Colonic mucosa (tissue), 4 donors: ENCODE results near the gene USP47. TPM values are rescaled to one million over a fixed set of nuclear protein-coding genes. Genes with fewer than 3 reads are reported as not detected.
"Not testable (repeated sequence)": the region's sequence is repeated elsewhere in the genome, so short reads cannot be mapped to it uniquely, and the experiment has no call there.

Experiments
- DNase-seq: peaks from one replicate; pipeline ENCODE4 v3.0.0-alpha.2; 2020
- H3K27ac ChIP-seq: fragments of 200-600 bp; one replicate; pipeline ENCODE4 v1.8.0; 2021
- H3K27me3 ChIP-seq: fragments of 200-600 bp; one replicate; pipeline ENCODE4 v1.8.0; 2021
- H3K36me3 ChIP-seq: fragments of 200-600 bp; one replicate; pipeline ENCODE4 v1.8.0; 2021
- H3K4me1 ChIP-seq: fragments of 200-600 bp; one replicate; pipeline ENCODE4 v1.8.0; 2021; ENCODE audit warnings: mild to moderate bottlenecking
- H3K4me3 ChIP-seq: fragments of 200-600 bp; one replicate; pipeline ENCODE4 v1.8.0; 2021
- H3K9ac ChIP-seq, 2 donors: one replicate each; pipeline ENCODE4 v1.7.0; 2013; ENCODE audit warnings: control low read depth in 2 of 2, low read depth in 2 of 2, low read length in 2 of 2
- H3K9me3 ChIP-seq: fragments of 200-600 bp; one replicate; pipeline ENCODE4 v1.8.0; 2021
- intact Hi-C: fragments of 100-400 bp; cut with DNase I; formaldehyde crosslinking; loops from one replicate; pipeline ENCODE4 v1.14.1; 2022
- total RNA-seq, 2 donors: library from RNA; stranded (reverse); fragmentation: NEBNext Ultra II Directional in 1 of 2; extraction: Animal tissue kit (Norgen Biotek cat#: 25700) in 1 of 2; gene quantifications; one replicate each; pipeline ENCODE4 v1.2.1, GENCODE V29; 2021
- TF ChIP-seq, protein P1 (sequence below): fragments of 200-600 bp; IDR thresholded peaks from one replicate; pipeline ENCODE4 v1.8.0; 2022; ENCODE audit warnings: antibody characterized with exemption, mild to moderate bottlenecking
- donor health status: healthy.
- donor health status: DM: no; HTN: no; CAD: no.
- donor health status: DM: no; HTN: no; CAD: no.

USP47 gene
- total RNA-seq, 2 donors from 2014 or later: 31.3 to 40.3 TPM

- DNase-seq: no peak
- TF ChIP-seq, protein P1, sequence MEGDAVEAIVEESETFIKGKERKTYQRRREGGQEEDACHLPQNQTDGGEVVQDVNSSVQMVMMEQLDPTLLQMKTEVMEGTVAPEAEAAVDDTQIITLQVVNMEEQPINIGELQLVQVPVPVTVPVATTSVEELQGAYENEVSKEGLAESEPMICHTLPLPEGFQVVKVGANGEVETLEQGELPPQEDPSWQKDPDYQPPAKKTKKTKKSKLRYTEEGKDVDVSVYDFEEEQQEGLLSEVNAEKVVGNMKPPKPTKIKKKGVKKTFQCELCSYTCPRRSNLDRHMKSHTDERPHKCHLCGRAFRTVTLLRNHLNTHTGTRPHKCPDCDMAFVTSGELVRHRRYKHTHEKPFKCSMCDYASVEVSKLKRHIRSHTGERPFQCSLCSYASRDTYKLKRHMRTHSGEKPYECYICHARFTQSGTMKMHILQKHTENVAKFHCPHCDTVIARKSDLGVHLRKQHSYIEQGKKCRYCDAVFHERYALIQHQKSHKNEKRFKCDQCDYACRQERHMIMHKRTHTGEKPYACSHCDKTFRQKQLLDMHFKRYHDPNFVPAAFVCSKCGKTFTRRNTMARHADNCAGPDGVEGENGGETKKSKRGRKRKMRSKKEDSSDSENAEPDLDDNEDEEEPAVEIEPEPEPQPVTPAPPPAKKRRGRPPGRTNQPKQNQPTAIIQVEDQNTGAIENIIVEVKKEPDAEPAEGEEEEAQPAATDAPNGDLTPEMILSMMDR: no peak
- Histone ChIP-seq H3K4me1 (no peaks in the 10 kb centered on the region), H3K9ac (no peak overlapping the region), H3K36me3 (no peaks in the 10 kb centered on the region), H3K27ac (no peak overlapping the region), H3K9me3 (no peaks in the 10 kb centered on the region), H3K27me3 (no peaks in the 10 kb centered on the region), H3K4me3 (no peak overlapping the region)
- intact Hi-C loops: no loop called here
Measured at GRCh38 chr11:11821899-11822298, 19.9 kb upstream of the USP47 start.

- Histone ChIP-seq H3K36me3 (no peaks in the 10 kb centered on the region), H3K4me3 (no peak overlapping the region), H3K9me3 (no peaks in the 10 kb centered on the region), H3K9ac (no peak overlapping the region), H3K27ac (no peak overlapping the region), H3K4me1 (no peaks in the 10 kb centered on the region), H3K27me3 (no peaks in the 10 kb centered on the region)
- DNase-seq: no peak
- intact Hi-C loops: no loop called here
- TF ChIP-seq, protein P1: no peak
Measured at GRCh38 chr11:11822946-11823345, 18.8 kb upstream of the USP47 start.

GRCh38 chr11:11826260-11826659 lies 15.5 kb upstream of the USP47 start:
- Histone ChIP-seq H3K9ac (no peak overlapping the region), H3K27ac (no peak overlapping the region), H3K4me1 (no peaks in the 10 kb centered on the region), H3K4me3 (no peak overlapping the region), H3K27me3 (no peaks in the 10 kb centered on the region), H3K9me3 (no peaks in the 10 kb centered on the region), H3K36me3 (no peaks in the 10 kb centered on the region)
- no peak for DNase-seq
- TF ChIP-seq, protein P1: no peak
- intact Hi-C loops: no loop called here

DNA sequence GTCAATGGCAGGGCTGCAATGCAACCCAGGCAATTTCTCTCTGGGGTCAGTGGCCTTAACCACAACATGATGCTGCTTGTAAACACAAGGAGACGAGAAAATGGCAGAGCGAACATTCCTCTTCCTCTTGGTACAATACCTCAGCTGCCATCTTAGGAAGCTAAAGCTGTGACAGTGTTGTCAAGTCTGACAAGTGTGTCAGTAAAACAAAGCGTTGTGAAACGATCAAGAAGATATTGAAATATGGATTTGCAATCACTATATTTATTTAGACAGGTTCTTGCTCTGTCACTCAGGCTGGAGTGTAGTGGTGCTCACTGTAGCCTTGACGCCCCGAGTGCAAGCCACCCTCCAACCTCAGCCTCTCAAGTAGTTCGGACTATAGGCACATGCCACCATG lies 14.5 kb upstream of the USP47 start:
- Histone ChIP-seq H3K9me3 (no peaks in the 10 kb centered on the region), H3K36me3 (no peaks in the 10 kb centered on the region), H3K27ac (no peak overlapping the region), H3K4me3 (no peak overlapping the region), H3K4me1 (no peaks in the 10 kb centered on the region), H3K27me3 (no peaks in the 10 kb centered on the region), H3K9ac (no peak overlapping the region)
- TF ChIP-seq, protein P1: no peak
- no peak for DNase-seq
- intact Hi-C loops: no loop called here

- H3K4me3 ChIP-seq, intact Hi-C loops, H3K9me3 ChIP-seq, H3K9ac ChIP-seq, H3K4me1 ChIP-seq, H3K27ac ChIP-seq, DNase-seq, H3K36me3 ChIP-seq, H3K27me3 ChIP-seq: not testable (repeated sequence)
Measured at GRCh38 chr11:11831406-11831805, 10.4 kb upstream of the USP47 start.

GRCh38 chr11:11836676-11837231 lies 5.0 kb upstream of the USP47 start:
- H3K9me3 ChIP-seq: no peaks in the 10 kb centered on the region
- no peak overlapping the region for H3K9ac ChIP-seq
- TF ChIP-seq, protein P1: no peak
- intact Hi-C loops: no loop called here
- H3K36me3 ChIP-seq: no peaks in the 10 kb centered on the region
- DNase-seq: no peak
- no peaks in the 10 kb centered on the region for H3K27me3 ChIP-seq
- H3K27ac ChIP-seq: no peak overlapping the region
- H3K4me1 ChIP-seq: no peaks in the 10 kb centered on the region
- no peak overlapping the region for H3K4me3 ChIP-seq
